Measurements from ENCODE around the gene FAM171A1.

DNA sequence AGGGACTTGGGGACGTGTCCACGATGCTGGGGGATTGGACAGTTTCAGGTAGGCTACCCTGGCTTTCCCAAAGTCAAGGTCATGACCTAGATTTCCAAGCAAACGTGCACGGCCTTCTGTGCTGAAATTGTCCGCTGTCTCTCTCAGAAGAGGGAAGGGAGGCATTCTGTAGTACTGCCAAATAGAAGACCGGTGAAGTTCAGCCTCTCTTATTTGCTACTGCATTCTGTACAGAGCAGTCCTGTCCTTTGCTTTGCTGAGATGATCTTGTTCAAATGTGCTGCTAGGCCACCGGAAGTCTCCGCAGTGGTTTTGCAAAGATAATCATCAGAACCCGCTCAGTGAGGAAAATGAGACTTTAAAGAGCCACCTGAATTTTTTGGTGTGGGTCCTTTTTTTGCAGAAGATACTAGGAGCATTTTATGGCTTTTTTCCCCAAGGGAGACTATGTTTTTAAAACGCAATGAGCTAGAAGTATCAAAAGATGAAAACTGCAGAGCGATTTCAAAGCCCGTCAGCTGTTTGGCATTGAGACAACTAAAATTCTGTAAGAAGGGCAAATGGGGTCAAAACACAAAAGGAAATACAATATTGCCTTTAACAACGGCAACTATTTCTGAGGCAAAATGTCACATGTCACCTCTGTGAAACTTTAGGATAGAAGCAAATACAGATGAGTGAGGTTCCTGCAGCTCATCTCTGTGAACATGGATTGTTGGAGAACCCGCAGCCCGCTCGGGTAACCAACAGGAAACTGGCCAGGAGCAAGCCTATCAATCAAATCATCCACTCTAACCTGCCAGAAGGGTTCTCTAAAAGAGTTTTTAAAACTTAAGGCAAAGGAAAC, 201.3 kb downstream of the FAM171A1 start:
- TF ChIP-seq, protein P1, sequence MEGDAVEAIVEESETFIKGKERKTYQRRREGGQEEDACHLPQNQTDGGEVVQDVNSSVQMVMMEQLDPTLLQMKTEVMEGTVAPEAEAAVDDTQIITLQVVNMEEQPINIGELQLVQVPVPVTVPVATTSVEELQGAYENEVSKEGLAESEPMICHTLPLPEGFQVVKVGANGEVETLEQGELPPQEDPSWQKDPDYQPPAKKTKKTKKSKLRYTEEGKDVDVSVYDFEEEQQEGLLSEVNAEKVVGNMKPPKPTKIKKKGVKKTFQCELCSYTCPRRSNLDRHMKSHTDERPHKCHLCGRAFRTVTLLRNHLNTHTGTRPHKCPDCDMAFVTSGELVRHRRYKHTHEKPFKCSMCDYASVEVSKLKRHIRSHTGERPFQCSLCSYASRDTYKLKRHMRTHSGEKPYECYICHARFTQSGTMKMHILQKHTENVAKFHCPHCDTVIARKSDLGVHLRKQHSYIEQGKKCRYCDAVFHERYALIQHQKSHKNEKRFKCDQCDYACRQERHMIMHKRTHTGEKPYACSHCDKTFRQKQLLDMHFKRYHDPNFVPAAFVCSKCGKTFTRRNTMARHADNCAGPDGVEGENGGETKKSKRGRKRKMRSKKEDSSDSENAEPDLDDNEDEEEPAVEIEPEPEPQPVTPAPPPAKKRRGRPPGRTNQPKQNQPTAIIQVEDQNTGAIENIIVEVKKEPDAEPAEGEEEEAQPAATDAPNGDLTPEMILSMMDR (conservative IDR thresholded peaks at IDR 0.05; ENCODE audit: low read length) = no peak
- no peak for TF ChIP-seq EZH2phosphoT487 (IDR thresholded peaks at IDR 0.05; ENCODE audit: borderline replicate concordance)
